GM19438 (cell line): ENCODE measurements around the gene TCERG1L.

Experiments
- ATAC-seq: cut with Tn5 transposase; IDR thresholded peaks from one replicate; pipeline ENCODE4 v1.9.1; 2021; ENCODE audit warnings: low read depth; ENCODE audit not compliant: unreplicated experiment

The TCERG1L gene

DNA sequence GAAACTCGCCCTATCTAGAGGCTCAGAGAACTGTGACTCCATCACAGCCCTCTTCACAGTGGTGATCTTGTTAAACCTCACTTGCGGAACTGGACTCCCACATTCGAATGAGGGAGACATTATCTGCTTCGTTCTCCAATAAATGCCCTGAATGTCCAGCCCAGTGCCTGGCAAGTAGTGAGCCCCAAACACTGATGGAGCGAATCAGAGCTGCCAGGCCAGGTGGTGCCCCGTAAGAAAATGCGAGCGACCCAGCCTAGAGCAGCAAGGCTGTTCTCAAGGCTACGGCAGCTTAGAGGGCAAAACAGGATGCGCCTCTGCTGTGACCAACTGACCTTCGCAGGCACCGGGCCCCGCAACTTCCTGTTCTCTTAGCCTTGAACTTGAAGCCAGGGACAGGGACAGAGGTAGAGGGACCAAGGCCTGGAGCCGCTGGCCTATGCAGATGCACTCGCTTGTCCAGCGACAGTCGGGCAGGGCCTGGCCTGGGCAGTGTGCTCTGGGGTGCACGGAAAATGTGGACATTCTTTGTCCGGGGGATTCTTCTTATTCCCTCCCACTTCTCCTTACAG lies 217.6 kb downstream of the TCERG1L start:
- ATAC-seq: no peak

GRCh38 chr10:131093346-131093745 lies 218.2 kb downstream of the TCERG1L start:
- ATAC-seq: no peak

- ATAC-seq: no peak
These were observed 218.6 kb downstream of the TCERG1L start for GRCh38 chr10:131092876-131093275.

- no peak for ATAC-seq
These were observed 219.1 kb downstream of the TCERG1L start for GRCh38 chr10:131092386-131092785.

DNA sequence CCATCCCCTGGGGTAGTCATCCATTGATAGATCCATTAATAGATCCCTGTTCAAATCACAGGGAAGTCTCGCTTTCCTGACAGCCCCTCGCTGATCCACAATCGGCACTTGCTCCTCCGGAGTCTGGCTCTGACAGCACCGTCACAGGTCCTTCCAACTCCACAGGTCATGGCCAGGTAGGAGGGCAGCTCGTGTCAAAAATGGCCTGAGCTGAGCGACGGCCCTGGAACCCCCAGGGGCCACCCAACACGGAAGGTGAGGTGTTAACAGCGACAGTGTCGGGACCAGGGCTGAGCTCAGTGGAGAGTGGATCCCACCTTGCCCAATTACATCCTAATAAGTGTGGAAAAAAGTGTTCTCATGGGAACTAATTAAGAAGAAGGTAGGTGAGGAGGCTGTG lies 219.8 kb downstream of the TCERG1L start:
- no peak for ATAC-seq

GRCh38 chr10:131090761-131091661 lies 220.5 kb downstream of the TCERG1L start:
- no peak for ATAC-seq

- no peak for ATAC-seq
These were observed 221.7 kb downstream of the TCERG1L start for GRCh38 chr10:131089861-131090260.

- no peak for ATAC-seq
These were observed 222.4 kb downstream of the TCERG1L start for GRCh38 chr10:131089150-131089549.

GRCh38 chr10:131088619-131089018 lies 222.9 kb downstream of the TCERG1L start:
- no peak for ATAC-seq

- no peak for ATAC-seq
These were observed 223.9 kb downstream of the TCERG1L start for GRCh38 chr10:131087464-131088215.

DNA sequence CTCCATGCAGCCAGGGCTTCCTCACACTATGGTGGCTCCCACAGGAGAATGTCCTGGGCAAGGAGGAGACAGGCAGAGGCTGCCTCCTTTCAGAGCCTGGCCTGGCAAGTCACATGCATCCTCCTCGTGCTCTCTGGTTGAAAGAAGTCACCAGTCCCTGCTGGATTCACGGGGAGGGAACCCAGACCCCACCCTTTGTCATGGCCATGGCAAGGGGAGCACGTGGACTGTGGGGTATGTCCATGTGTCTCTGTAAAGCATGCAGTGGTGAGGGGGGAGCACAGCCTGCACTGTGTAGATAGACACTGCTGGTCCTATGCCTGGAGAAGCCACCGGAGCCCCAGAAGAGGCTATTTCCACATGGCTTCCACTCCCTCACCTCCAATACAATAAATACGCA lies 225.0 kb downstream of the TCERG1L start:
- no peak for ATAC-seq

DNA sequence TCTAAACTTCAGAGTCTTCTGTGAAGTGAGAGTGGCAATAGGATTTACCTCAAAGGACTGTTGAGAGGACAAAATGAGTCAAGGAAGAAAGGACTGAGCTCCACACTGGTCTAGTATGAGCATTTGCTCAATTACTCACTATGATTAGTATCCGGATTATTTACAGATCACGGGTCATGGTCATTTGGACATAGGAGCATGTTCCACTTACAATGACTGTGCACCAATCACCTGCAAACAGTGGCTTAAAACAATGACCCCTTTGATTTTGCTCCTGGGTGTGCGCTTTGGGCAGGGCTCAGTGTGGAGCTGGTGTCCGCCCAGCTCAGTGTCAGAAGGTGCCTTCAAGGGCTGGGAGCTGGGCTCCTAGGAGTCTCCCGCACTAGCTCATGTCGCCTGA lies 225.4 kb downstream of the TCERG1L start:
- no peak for ATAC-seq

DNA sequence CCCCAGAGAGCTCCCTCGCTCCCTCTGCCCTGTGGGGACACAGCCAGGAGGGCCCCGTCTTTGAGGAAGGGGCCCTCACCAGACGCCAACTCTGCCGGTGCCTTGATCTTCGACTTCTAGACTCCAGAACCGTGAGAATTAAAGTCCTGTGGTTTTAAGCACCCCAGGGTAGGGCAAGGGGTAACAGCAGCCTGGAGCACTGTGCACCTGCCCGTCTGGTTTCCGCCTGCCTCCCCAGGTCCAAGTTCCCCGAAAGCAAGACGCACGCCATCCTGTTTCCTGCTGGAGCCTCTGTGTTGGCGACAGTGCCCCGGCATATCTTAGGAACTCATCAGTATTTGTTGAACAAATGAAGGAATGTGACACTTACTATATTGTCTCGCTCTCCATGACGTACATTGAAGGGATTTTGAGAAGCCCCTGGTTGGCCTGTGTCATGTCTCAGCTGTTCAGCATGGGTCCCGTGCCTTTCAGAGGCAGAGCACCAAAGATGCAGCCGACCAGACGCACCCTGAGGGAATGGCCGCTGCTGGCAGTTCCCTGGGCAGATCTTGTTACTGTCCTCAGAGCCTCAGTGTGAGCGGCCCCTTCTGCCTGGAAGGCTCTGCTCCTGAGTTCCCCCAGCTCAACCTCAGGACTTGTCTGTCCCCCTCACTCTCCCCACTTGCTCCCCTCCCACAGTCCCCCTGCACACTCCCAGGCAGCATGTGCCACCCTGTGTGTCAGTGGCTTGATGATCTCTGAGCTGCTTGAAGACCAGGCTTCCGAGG lies 226.2 kb downstream of the TCERG1L start:
- no peak for ATAC-seq

- ATAC-seq: no peak
These were observed 226.8 kb downstream of the TCERG1L start for GRCh38 chr10:131084791-131085090.

DNA sequence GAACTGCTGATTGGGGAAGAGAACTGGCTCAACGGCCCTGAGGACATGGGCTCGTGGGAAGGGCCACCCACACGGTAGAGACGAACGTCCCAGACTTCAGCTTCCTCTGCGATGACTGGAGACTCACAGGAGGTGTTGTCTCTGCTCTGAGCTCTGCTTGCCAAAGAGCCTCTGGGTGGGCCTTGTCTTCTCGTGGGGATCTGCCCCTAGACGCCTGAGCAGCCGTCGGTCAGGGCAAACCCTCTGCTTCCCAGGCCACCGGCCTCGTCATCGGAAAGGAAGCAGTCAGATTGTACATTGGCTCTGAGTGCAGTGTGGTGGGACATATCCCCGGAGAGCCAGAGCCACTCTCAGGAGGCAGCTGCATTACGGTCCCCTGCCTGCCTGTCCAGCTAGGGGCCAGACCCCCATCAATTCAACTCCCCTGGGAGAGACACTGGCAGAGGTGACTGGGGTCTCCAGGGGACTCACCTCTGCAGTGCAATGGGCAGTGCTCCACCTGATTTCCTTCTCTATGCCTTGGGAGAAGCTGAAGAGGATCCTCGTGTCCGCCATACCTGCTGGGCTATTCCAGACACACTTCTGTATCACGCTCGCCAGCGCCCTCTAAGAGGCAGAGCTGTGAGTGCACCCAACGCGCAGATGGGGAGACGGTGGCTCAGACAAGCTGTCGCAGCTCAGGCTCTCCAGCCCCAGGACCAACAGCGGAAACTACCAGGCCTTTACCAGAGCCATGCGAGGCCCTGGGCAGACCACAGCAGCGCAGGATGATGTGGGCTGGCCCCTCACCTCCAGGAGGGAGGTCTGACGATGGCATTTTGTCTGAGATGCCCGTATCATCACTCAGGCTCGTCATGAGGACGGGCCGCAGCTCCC lies 227.4 kb downstream of the TCERG1L start:
- ATAC-seq: no peak

- ATAC-seq: no peak
These were observed 228.5 kb downstream of the TCERG1L start for GRCh38 chr10:131082991-131083481.

DNA sequence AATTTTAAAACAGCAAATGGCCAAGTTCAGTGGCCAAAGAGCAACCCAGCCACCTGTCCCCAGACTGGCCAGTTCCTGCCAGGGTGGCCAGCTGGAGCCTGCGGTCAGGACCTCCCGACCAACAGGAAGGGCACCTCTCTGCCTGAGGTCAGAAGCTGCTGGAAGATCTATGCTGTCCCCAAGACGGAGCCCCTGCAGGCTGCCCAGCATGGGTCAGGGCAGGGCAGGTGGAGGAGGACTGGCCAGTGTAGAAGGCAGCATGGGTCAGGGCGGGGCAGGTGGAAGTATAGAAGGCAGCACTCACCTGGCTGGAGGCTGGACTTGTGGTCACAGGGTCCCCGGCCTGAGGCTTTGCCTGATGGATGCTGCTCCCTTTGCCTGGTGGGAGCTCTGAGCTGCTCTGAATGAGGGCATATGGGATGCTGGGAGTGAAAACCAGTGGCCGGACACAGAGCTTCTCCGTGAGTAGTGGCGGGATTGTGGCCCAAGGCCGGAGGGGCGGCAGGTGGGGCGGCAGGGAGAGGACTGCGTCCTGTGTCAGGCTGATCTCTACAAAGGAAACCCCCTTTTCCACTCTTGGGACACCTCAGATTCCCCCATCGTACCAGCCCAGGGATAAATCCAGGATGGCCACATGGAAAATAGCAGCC lies 229.2 kb downstream of the TCERG1L start:
- ATAC-seq: no peak

- ATAC-seq: no peak
These were observed 229.7 kb downstream of the TCERG1L start for GRCh38 chr10:131081786-131082185.

DNA sequence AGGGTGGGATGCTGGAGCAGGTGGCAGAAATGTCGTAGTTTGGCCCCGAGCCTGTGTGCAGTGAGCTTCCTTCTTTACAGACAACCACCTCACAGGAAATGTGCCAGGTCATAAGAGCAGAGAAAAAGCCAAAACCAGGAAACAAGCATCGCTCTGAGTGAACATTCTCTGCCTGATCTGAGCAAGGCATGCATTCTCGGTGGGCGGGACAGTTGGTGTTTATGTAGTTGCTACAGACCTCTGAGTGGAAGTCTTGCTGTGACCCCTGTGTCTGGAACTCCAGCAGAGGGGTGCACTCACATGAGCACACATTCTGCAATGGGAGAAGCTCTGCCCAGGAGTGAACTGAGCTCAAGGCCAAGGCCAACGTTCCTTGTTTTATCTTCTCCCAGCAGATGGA lies 230.1 kb downstream of the TCERG1L start:
- no peak for ATAC-seq
